IPS-18c (cell line): ENCODE results near the gene KCNMB3.
"Not testable (repeated sequence)": the region's sequence is repeated elsewhere in the genome, so short reads cannot be mapped to it uniquely, and the experiment has no call there.

Experiments
- H3K4me3 ChIP-seq: 2 replicates; pipeline ENCODE4 v1.7.0; 2013; ENCODE audit warnings: low read depth, mild to moderate bottlenecking, low read length, moderate library complexity; ENCODE audit not compliant: insufficient read depth
- H3K9me3 ChIP-seq: one replicate; pipeline ENCODE4 v1.6.1; 2013; ENCODE audit warnings: mild to moderate bottlenecking, low read length, moderate library complexity; ENCODE audit not compliant: control insufficient read depth, insufficient read depth

The KCNMB3 gene

GRCh38 chr3:179233043-179233442 is 17.9 kb downstream of the KCNMB3 start:
- Histone ChIP-seq H3K9me3 (no peaks in the 10 kb centered on the region), H3K4me3 (no peak overlapping the region)

- Histone ChIP-seq H3K4me3 (no peak overlapping the region), H3K9me3 (no peaks in the 10 kb centered on the region)
Measured at GRCh38 chr3:179229177-179229576, 21.7 kb downstream of the KCNMB3 start.

- no peak overlapping the region for H3K4me3 ChIP-seq
- H3K9me3 ChIP-seq, result no peaks in the 10 kb centered on the region
Measured at GRCh38 chr3:179227349-179227748, 23.6 kb downstream of the KCNMB3 start.

GRCh38 chr3:179224584-179224983 is 26.3 kb downstream of the KCNMB3 start:
- Histone ChIP-seq H3K4me3 (no peak overlapping the region), H3K9me3 (no peaks in the 10 kb centered on the region)

GRCh38 chr3:179223548-179223947 is 27.4 kb downstream of the KCNMB3 start:
- no peak overlapping the region for H3K4me3 ChIP-seq
- H3K9me3 ChIP-seq, result no peaks in the 10 kb centered on the region

GRCh38 chr3:179218213-179218612 is 32.7 kb downstream of the KCNMB3 start:
- not testable (repeated sequence) for H3K9me3 ChIP-seq, H3K4me3 ChIP-seq

- H3K4me3 ChIP-seq, H3K9me3 ChIP-seq: not testable (repeated sequence)
Measured at GRCh38 chr3:179215550-179215949, 35.4 kb downstream of the KCNMB3 start.

- H3K9me3 ChIP-seq, result no peaks in the 10 kb centered on the region
- no peak overlapping the region for H3K4me3 ChIP-seq
Measured at GRCh38 chr3:179200790-179201189, 50.1 kb downstream of the KCNMB3 start.

- Histone ChIP-seq H3K9me3 (no peaks in the 10 kb centered on the region), H3K4me3 (no peak overlapping the region)
Measured at GRCh38 chr3:179196700-179197099, 54.2 kb downstream of the KCNMB3 start.

GRCh38 chr3:179196098-179196497 is 54.8 kb downstream of the KCNMB3 start:
- Histone ChIP-seq H3K9me3 (no peaks in the 10 kb centered on the region), H3K4me3 (no peak overlapping the region)

GRCh38 chr3:179194931-179195330 is 56.0 kb downstream of the KCNMB3 start:
- Histone ChIP-seq H3K9me3 (no peaks in the 10 kb centered on the region), H3K4me3 (no peak overlapping the region)
